HL-60 (cell line): Measurements from ENCODE around the gene NHERF1.

Experiments
- DNase-seq, 2 experiments: peaks; one replicate each; pipeline ENCODE4 v3.0.0-alpha.2; 2010 to 2020; ENCODE audit warnings: low read depth in 1 of 2, low spot score in 1 of 2
- H3K27ac ChIP-seq: fragments of 250-450 bp; sonication (Bioruptor Pico); replicated peaks from 2 replicates; pipeline ENCODE4 v1.5.1; 2020; ENCODE audit warnings: mild to moderate bottlenecking, moderate library complexity
- H3K27me3 ChIP-seq: fragments of 250-450 bp; sonication (Bioruptor Pico); 2 replicates; pipeline ENCODE4 v1.5.1; 2021; ENCODE audit warnings: mild to moderate bottlenecking, moderate library complexity; ENCODE audit not compliant: insufficient read depth, poor library complexity, severe bottlenecking
- H3K4me3 ChIP-seq: replicated peaks from 2 replicates; pipeline ENCODE4 v1.5.1; 2011; ENCODE audit warnings: mild to moderate bottlenecking, control low read depth, low read length; ENCODE audit not compliant: insufficient read depth
- GABPA ChIP-seq: IDR thresholded peaks from 2 replicates; pipeline ENCODE4 v1.6.1; 2012; ENCODE audit warnings: low read depth
- POLR2AphosphoS5 ChIP-seq: IDR thresholded peaks from 2 replicates; pipeline ENCODE4 v1.6.1; 2012; ENCODE audit warnings: low read depth
- SPI1 ChIP-seq: IDR thresholded peaks from 2 replicates; pipeline ENCODE4 v1.6.1; 2012; ENCODE audit warnings: low read depth, mild to moderate bottlenecking, borderline replicate concordance
- TF ChIP-seq, protein P1 (sequence below): IDR thresholded peaks from 2 replicates; pipeline ENCODE4 v1.6.1; 2012; ENCODE audit warnings: low read depth; ENCODE audit not compliant: insufficient replicate concordance
- TF ChIP-seq, protein P2 (sequence below): IDR thresholded peaks from one replicate; pipeline ENCODE4 v1.5.1; 2011; ENCODE audit warnings: low read length, control low read depth, inconsistent platforms; ENCODE audit not compliant: insufficient read depth

The NHERF1 gene

DNA sequence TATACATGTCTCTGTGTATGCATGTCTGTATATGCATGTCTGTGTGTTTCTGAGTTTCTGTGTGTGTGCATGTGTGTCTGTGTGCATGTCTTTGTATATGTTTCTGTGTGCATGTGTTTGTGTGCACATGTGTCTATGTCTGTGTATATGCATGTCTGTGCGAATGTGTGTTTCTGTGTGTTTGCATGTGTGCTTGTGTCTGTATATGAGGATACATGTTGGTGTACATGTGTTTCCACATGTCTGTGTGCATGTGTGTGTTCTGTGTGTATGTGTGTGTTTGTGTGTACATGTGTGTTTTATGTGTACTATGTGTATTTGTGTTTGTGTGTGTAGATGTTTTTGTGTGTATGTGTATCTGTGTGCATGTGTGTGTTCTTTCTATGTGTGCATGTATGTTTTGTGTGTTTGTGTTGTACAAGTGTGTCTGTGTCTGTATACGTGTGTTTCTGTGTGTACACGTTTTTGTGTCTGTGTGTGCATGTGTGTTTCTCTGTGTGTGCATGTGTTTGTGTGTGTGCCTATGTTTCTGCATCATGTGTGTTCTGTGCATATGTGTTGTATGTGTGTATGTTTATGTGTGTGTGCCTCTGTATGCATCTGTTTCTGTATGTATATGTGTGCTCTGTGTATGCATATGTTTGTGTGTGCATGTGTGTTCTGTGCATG lies 20.3 kb upstream of the NHERF1 start:
- Histone ChIP-seq H3K4me3 (no peak overlapping the region), H3K27ac (no peak overlapping the region), H3K27me3 (no peaks in the 10 kb centered on the region)
- DNase-seq: no peak
- TF ChIP-seq, protein P1, sequence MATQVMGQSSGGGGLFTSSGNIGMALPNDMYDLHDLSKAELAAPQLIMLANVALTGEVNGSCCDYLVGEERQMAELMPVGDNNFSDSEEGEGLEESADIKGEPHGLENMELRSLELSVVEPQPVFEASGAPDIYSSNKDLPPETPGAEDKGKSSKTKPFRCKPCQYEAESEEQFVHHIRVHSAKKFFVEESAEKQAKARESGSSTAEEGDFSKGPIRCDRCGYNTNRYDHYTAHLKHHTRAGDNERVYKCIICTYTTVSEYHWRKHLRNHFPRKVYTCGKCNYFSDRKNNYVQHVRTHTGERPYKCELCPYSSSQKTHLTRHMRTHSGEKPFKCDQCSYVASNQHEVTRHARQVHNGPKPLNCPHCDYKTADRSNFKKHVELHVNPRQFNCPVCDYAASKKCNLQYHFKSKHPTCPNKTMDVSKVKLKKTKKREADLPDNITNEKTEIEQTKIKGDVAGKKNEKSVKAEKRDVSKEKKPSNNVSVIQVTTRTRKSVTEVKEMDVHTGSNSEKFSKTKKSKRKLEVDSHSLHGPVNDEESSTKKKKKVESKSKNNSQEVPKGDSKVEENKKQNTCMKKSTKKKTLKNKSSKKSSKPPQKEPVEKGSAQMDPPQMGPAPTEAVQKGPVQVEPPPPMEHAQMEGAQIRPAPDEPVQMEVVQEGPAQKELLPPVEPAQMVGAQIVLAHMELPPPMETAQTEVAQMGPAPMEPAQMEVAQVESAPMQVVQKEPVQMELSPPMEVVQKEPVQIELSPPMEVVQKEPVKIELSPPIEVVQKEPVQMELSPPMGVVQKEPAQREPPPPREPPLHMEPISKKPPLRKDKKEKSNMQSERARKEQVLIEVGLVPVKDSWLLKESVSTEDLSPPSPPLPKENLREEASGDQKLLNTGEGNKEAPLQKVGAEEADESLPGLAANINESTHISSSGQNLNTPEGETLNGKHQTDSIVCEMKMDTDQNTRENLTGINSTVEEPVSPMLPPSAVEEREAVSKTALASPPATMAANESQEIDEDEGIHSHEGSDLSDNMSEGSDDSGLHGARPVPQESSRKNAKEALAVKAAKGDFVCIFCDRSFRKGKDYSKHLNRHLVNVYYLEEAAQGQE: no peak
- TF ChIP-seq GABPA: no peak
- TF ChIP-seq SPI1: no peak
- TF ChIP-seq, protein P2, sequence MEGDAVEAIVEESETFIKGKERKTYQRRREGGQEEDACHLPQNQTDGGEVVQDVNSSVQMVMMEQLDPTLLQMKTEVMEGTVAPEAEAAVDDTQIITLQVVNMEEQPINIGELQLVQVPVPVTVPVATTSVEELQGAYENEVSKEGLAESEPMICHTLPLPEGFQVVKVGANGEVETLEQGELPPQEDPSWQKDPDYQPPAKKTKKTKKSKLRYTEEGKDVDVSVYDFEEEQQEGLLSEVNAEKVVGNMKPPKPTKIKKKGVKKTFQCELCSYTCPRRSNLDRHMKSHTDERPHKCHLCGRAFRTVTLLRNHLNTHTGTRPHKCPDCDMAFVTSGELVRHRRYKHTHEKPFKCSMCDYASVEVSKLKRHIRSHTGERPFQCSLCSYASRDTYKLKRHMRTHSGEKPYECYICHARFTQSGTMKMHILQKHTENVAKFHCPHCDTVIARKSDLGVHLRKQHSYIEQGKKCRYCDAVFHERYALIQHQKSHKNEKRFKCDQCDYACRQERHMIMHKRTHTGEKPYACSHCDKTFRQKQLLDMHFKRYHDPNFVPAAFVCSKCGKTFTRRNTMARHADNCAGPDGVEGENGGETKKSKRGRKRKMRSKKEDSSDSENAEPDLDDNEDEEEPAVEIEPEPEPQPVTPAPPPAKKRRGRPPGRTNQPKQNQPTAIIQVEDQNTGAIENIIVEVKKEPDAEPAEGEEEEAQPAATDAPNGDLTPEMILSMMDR: no peak
- TF ChIP-seq POLR2AphosphoS5: no peak

DNA sequence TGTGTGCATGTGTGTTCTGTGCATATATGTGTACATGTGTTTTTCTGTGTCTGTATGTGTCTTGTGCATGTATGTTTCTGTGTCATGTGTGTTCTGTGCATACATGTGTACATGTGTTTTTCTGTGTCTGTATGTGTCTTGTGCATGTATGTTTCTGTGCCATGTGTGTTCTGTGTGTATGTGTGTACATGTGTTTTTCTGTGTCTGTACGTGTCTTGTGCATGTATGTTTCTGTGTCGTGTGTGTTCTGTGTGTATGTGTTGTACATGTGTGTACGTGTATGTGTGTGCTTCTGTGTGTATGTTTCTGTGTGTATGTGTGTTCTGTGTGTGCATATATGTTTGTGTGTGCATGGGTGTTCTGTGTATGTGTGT lies 19.7 kb upstream of the NHERF1 start:
- TF ChIP-seq, protein P2: no peak
- TF ChIP-seq GABPA (no peak), SPI1 (no peak), POLR2AphosphoS5 (no peak)
- TF ChIP-seq, protein P1: no peak
- H3K27ac ChIP-seq: no peak overlapping the region
- no peaks in the 10 kb centered on the region for H3K27me3 ChIP-seq
- DNase-seq: no peak
- no peak overlapping the region for H3K4me3 ChIP-seq

DNA sequence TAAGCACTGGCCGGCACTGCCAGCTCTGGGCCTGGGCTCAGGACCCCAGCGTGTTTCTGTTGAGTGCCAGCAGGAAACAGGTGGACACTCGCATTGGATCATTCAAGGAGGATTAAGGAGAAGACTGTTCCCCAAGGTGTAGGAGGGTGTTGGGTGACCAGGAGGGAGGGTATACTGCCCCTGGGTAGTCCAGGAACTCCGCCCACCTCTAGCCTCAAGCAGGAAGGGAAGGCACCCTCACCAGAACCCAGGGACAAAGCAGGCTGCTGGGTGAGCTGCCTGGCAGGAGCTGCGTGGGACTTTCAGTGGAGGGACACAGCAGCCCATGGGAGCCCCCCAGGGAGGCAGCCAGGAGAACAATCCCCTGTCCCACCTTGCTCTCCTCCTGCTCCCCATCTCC lies 19.1 kb upstream of the NHERF1 start:
- Histone ChIP-seq H3K4me3 (no peak overlapping the region), H3K27ac (no peak overlapping the region), H3K27me3 (no peaks in the 10 kb centered on the region)
- TF ChIP-seq POLR2AphosphoS5 (no peak), SPI1 (no peak), GABPA (no peak)
- TF ChIP-seq, protein P1: no peak
- TF ChIP-seq, protein P2: no peak
- DNase-seq: no peak
